Mesothelial cell of epicardium (in vitro differentiated cells): ENCODE results near the gene NFE2L1. TPM values are rescaled to one million over a fixed set of nuclear protein-coding genes. Genes with fewer than 3 reads are reported as not detected.
"Not testable (repeated sequence)": the region's sequence is repeated elsewhere in the genome, so short reads cannot be mapped to it uniquely, and the experiment has no call there.

Experiments used
- DNase-seq, 2 experiments: peaks; one replicate each; pipeline ENCODE4 v3.0.0; 2021; ENCODE audit warnings: low spot score in 2 of 2; ENCODE audit not compliant: unreplicated experiment in 2 of 2
- H3K27ac Mint-ChIP-seq: 2 replicates; pipeline ENCODE4 v1.8.0; 2021; ENCODE audit warnings: mixed read lengths
- H3K27me3 Mint-ChIP-seq: 2 replicates; pipeline ENCODE4 v1.8.0; 2021; ENCODE audit warnings: low read depth, mixed read lengths
- H3K36me3 Mint-ChIP-seq: 2 replicates; pipeline ENCODE4 v1.8.0; 2021; ENCODE audit warnings: mixed read lengths
- H3K4me1 Mint-ChIP-seq: 2 replicates; pipeline ENCODE4 v1.8.0; 2021; ENCODE audit warnings: mixed read lengths
- H3K4me3 Mint-ChIP-seq: 2 replicates; pipeline ENCODE4 v1.8.0; 2021; ENCODE audit warnings: mild to moderate bottlenecking, moderate library complexity, mixed read lengths
- H3K9me3 Mint-ChIP-seq: 2 replicates; pipeline ENCODE4 v1.8.0; 2021; ENCODE audit warnings: mixed read lengths
- total RNA-seq: library from RNA; stranded (reverse); gene quantifications from 3 replicates; pipeline ENCODE4 v1.2.1, GENCODE V29; 2021
- TF ChIP-seq, protein P1 (sequence below): fragments of 200-600 bp; sonication (generic); IDR thresholded peaks from one replicate; pipeline ENCODE4 v1.5.0; 2021; ENCODE audit warnings: antibody characterized with exemption; ENCODE audit not compliant: unreplicated experiment

NFE2L1 gene
- total RNA-seq, 1 donor from 2014 or later: 134 TPM

DNA sequence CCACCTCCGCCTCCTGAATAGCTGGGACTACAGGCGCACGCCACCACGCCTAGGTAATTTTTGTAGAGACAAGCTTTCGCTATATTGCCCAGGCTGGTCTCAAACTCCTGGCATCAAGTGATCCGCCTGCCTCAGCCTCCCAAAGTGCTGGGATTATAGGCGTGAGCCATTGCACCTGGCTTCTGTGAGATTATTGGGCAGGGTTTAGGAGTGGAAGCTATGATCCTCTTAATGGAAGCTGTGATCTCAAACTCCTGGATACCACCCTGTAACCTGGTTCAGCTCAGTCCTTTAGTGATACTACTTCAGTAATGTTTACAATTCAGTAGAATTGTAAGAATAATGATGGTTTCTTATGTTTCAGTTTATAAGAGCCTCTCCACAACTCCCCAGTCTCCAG, 14.1 kb downstream of the NFE2L1 start:
- no peak overlapping the region for H3K4me3 Mint-ChIP-seq
- H3K4me1 Mint-ChIP-seq: no peaks in the 10 kb centered on the region
- TF ChIP-seq, protein P1, sequence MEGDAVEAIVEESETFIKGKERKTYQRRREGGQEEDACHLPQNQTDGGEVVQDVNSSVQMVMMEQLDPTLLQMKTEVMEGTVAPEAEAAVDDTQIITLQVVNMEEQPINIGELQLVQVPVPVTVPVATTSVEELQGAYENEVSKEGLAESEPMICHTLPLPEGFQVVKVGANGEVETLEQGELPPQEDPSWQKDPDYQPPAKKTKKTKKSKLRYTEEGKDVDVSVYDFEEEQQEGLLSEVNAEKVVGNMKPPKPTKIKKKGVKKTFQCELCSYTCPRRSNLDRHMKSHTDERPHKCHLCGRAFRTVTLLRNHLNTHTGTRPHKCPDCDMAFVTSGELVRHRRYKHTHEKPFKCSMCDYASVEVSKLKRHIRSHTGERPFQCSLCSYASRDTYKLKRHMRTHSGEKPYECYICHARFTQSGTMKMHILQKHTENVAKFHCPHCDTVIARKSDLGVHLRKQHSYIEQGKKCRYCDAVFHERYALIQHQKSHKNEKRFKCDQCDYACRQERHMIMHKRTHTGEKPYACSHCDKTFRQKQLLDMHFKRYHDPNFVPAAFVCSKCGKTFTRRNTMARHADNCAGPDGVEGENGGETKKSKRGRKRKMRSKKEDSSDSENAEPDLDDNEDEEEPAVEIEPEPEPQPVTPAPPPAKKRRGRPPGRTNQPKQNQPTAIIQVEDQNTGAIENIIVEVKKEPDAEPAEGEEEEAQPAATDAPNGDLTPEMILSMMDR: no peak
- peak overlapping the region; percentile 47 for H3K27ac Mint-ChIP-seq
- H3K27me3 Mint-ChIP-seq: no peaks in the 10 kb centered on the region
- H3K36me3 Mint-ChIP-seq: peaks cover 38% of the 10 kb centered on the region
- DNase-seq: no peak
- no peaks in the 10 kb centered on the region for H3K9me3 Mint-ChIP-seq

- Mint-ChIP-seq H3K27ac (no peak overlapping the region), H3K4me3 (no peak overlapping the region)
Observed at GRCh38 chr17:48064638-48065037, 16.5 kb downstream of the NFE2L1 start.

DNA sequence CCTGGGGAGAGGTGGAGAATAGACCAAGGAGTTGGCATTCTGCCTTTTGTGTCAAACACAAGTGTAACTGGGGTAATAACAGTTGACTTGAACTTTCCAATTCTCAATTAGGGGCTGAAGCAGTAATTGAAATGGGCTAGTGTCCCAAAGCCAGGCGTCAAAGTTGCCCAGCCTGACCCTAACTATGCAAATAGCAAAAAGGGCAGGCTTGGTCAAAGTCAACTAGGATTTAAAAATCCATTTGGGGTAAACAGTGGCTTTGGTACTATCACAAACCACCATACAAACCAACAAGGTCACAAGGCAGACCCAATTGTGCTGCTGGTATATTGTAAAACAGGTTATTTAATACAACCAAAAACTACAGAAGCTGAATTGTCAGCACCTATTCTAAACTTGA, 18.0 kb downstream of the NFE2L1 start:
- H3K36me3 Mint-ChIP-seq: peaks cover 26% of the 10 kb centered on the region
- H3K27ac Mint-ChIP-seq: no peak overlapping the region
- H3K27me3 Mint-ChIP-seq: no peaks in the 10 kb centered on the region
- H3K4me3 Mint-ChIP-seq: no peak overlapping the region
- TF ChIP-seq, protein P1: no peak
- no peak for DNase-seq
- H3K9me3 Mint-ChIP-seq: no peaks in the 10 kb centered on the region
- no peaks in the 10 kb centered on the region for H3K4me1 Mint-ChIP-seq

More at GRCh38 chr17:48064638-48065037, 16.5 kb downstream of the NFE2L1 start:
- peaks cover 34% of the 10 kb centered on the region for H3K36me3 Mint-ChIP-seq
- DNase-seq: no peak
- no peaks in the 10 kb centered on the region for H3K9me3 Mint-ChIP-seq
- H3K27me3 Mint-ChIP-seq: no peaks in the 10 kb centered on the region
- TF ChIP-seq, protein P1: no peak
- no peaks in the 10 kb centered on the region for H3K4me1 Mint-ChIP-seq

DNA sequence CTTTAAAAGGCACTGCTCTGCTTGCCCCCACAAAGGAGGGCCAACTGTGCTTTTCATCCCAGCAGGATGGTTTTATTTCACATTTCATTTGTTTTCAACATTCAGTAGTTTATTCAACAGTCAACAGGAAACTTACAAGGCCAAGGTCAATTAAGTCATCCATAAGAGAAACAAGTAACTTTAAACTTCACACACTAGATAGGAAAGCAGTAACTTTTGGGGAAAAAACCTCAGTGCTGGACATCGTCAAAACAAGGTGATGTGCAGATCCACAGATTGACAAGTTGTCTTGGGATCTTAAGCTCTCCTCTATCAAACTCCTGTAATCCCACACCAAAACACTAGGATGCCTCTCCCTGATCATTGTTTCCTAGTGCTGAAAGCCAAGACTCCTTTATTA, 18.5 kb downstream of the NFE2L1 start:
- no peaks in the 10 kb centered on the region for H3K9me3 Mint-ChIP-seq
- H3K4me1 Mint-ChIP-seq: no peaks in the 10 kb centered on the region
- no peaks in the 10 kb centered on the region for H3K27me3 Mint-ChIP-seq
- H3K4me3 Mint-ChIP-seq: no peak overlapping the region
- TF ChIP-seq, protein P1: no peak
- H3K27ac Mint-ChIP-seq: peak overlapping the region; percentile 51
- no peak for DNase-seq
- H3K36me3 Mint-ChIP-seq: peaks cover 23% of the 10 kb centered on the region

- peaks cover 23% of the 10 kb centered on the region for H3K36me3 Mint-ChIP-seq
- no peak overlapping the region for H3K4me3 Mint-ChIP-seq
- no peaks in the 10 kb centered on the region for H3K4me1 Mint-ChIP-seq
- DNase-seq: no peak
- H3K9me3 Mint-ChIP-seq: no peaks in the 10 kb centered on the region
- no peaks in the 10 kb centered on the region for H3K27me3 Mint-ChIP-seq
- H3K27ac Mint-ChIP-seq: no peak overlapping the region
- TF ChIP-seq, protein P1: no peak
Observed at GRCh38 chr17:48067245-48067644, 19.1 kb downstream of the NFE2L1 start.

DNA sequence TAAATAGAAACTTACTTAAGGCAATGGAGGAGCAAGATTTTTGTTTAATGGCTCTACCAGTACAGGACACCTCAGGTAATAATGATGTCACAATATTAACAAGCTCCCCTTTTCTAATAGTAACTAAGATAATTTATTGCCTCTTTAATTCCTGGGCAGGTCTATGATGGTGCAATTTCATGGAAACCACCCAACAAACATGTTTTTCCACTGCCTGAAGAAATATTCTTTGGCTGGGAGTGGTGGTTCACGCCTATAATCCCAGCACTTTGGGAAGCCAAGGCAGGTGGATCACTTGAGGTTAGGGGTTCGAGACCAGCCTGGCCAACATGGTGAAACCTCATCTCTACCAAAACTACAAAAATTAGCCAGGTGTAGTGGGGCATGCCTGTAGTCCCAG, 19.6 kb downstream of the NFE2L1 start:
- not testable (repeated sequence) for H3K4me3 Mint-ChIP-seq, H3K27ac Mint-ChIP-seq, H3K27me3 Mint-ChIP-seq, H3K4me1 Mint-ChIP-seq, DNase-seq, H3K9me3 Mint-ChIP-seq
- H3K36me3 Mint-ChIP-seq: peaks cover 21% of the 10 kb centered on the region
